Measurements from ENCODE around the gene SH3BP4. TPM values are rescaled to one million over a fixed set of nuclear protein-coding genes. Genes with fewer than 3 reads are reported as not detected.

Gene SH3BP4
- total RNA-seq, 1 experiment from 2014 or later = 28.2 TPM

DNA sequence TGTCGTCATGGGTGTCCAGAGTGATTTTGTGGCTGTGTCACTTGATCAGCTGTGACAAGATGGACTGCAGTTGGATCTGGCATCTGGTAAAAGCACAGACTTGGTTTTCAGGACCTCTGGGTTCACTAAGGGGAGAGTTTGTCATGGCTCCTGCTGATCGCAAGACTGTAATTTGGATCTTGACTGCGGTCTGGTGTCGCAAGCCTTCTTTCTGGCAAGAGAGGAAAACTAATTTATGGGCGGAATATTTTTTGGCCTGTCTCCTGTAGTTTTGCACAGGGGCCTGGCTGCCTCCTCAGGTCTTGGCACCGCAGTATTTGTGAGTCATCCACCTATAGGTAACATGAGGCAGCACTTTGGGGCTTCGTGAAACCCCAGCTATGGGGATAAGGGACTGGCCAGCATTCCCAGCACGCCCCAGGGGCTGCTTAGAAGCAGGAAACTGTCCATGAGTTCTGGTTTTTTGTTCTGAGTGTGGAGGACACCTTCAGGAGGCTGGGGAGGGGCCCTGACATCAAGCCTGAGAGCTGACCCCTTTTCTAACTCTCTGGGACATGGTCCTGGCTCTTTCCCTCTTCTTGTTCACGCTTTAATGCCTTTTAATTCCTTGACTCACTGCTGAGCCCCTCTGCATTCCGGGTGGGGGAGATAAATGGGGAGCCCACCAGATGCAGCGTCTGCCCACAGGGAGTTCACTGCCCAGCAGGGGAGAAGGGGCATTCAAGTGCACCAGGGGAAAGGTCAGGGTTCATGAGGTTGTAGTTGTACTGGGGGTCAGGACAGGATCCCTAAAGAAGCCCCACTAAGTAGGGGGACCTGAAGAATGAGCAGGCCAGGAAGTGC, 12.2 kb downstream of the SH3BP4 start:
- DNase-seq (ENCODE audit: extremely low read depth, low read depth) = no peak

DNA sequence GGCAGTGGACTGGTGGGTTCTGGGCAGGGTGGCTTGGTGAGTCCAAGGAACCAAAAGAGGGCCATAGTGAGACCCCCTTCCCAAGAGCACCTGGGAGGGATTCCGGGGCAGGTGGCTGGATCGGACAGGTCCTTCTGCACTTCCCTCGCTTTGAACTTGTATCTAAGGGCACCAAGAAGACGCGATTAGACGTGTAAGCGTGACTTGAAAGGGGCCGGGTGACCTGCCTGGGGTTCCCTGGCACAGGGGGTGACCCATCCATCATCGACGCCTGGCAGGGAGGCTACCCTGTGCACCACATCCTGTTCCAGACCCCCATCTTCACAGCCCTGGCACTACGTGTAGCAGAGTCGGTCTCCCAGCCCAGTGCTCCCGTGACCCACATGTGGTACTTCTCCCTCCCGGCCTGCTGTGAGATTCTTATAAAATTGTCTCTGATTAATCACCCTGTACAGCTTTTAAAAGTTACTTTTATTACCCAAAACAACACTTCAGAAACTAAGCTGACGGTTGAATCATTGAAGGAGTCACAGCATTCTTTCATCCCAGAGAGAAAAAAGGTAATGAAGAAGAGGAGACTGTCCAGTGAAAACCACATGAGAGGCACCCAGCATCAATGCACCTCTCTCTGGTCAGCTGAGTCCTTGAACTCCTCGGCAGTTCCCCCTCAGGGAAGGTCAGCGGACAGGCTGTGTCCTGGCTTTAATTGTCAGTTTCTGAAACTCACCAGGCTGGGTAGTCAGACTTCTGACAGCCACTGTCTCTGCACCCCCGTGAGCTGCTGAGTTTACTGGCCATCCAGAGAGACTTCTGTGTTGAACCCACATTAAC, 13.0 kb downstream of the SH3BP4 start:
- DNase-seq (ENCODE audit: extremely low read depth, low read depth) = no peak

GRCh38 chr2:234966340-234966739, 14.5 kb downstream of the SH3BP4 start:
- no peak for DNase-seq (ENCODE audit: extremely low read depth, low read depth)

GRCh38 chr2:234967201-234967869, 15.5 kb downstream of the SH3BP4 start:
- no peak for DNase-seq (ENCODE audit: extremely low read depth, low read depth)

DNA sequence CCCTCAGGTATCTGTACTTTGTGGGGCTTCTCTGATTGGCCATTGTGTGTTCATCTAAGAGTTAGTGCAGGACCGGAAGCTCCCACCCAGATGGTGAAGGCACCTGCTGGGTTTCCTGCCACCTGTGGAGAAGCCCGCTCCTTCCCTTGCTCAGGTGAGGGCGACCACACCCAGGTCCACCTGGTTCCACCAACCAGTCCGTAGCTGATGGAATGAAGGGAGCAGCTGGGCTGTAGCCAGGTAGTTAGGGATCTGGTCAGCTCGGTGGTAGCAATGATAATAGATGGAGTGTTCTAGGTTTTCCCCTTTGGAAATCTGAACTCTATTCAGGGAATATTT, 16.0 kb downstream of the SH3BP4 start:
- DNase-seq (ENCODE audit: extremely low read depth, low read depth) = no peak

DNA sequence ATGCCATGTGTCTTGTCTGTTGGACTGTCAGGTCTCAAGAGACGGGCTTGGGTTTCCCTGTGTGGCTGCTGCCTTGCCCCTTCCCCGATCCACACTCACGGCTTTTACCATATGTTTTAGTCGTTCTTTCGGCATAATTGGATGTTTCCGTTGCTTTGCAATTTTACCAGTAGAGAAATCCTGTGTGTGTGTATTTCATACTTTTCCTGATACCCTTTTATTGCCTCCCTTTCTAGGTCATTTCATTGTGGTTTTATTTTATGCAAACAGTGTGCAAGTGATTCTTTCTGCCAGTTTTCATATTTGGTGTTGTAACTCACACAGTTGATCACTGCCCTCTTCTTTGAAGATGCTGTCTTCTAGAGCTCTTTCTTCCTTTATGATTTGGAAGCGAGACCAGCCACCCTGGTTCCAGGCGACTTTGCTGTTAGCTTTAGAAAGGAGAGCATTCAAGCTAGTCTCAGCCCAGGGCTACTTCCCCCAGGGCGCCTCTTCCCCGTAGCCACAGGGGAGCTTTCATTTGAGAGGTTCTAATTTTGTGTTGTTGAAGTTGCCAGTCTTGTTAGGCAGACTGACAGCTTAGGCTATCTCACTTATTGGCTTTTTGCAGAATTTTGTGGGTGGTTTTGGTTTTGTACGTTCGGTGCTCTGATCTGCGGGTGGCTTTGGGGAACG, 17.0 kb downstream of the SH3BP4 start:
- no peak for DNase-seq (ENCODE audit: extremely low read depth, low read depth)

- no peak for DNase-seq (ENCODE audit: extremely low read depth, low read depth)
These were observed 17.7 kb downstream of the SH3BP4 start for GRCh38 chr2:234969306-234970098.

- no peak for DNase-seq (ENCODE audit: extremely low read depth, low read depth)
These were observed 18.3 kb downstream of the SH3BP4 start for GRCh38 chr2:234970099-234970440.

DNA sequence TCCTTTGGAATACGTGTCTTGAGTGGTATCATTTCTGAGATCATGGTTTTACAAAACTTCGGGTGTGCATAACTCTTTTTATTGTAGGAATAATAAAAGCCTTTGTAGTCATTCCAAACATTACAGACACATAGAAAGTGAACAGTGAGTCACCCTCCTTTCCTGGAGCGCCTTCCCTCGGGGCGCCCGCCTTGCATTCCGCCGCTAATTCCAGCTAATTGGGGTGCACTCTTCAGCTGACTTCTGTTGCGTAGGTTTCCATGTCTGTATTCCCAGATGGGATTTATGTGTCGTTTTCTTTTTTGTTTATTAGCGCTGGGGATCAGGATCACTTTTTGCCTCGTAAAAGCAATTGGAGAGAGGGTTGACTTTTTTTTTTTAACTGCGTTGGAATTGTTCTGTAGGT, 18.7 kb downstream of the SH3BP4 start:
- DNase-seq (ENCODE audit: extremely low read depth, low read depth) = peak; percentile 22

DNA sequence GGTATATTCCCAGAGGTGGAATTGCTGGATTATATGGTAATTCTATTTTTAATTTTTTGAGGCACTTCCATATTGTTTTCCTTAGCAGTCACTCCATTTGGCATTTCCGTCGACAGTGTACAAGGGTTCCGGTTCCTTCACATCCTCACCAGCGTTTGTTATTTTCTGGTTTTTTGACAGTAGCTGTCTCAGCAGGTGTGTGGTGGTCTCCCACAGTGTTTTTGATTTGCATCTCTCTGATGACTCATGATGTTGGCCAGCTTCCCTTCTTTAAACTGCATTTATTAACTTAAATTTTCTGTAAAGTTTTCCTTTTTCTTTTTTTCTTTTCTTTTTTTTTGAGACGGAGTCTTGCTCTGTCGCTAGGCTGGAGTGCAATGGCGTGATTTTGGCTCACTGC, 19.7 kb downstream of the SH3BP4 start:
- no peak for DNase-seq (ENCODE audit: extremely low read depth, low read depth)

DNA sequence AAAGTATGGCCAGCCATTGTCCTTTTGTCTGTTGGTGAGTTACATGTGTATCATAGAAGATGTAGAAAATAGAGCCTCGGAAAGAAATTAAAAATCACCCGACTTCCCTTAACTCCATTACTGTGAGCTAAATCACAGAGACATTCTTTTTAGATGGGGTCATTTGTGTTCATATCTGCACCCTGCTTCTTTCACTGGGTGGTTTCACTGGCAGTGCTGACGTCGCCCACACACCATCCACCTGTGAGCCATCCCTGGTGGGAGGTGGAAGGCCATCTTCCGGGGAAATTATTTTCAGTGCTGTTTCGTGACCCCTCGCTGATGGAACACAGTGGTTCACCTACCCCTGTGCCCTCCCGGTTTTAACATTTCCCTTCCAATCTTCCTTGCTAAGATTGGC, 21.2 kb downstream of the SH3BP4 start:
- DNase-seq (ENCODE audit: extremely low read depth, low read depth) = no peak

GRCh38 chr2:234974501-234975385, 22.9 kb downstream of the SH3BP4 start:
- no peak for DNase-seq (ENCODE audit: extremely low read depth, low read depth)

- no peak for DNase-seq (ENCODE audit: extremely low read depth, low read depth)
These were observed 23.8 kb downstream of the SH3BP4 start for GRCh38 chr2:234975611-234976010.

- DNase-seq (ENCODE audit: extremely low read depth, low read depth) = no peak
These were observed 24.8 kb downstream of the SH3BP4 start for GRCh38 chr2:234976479-234977227.

DNA sequence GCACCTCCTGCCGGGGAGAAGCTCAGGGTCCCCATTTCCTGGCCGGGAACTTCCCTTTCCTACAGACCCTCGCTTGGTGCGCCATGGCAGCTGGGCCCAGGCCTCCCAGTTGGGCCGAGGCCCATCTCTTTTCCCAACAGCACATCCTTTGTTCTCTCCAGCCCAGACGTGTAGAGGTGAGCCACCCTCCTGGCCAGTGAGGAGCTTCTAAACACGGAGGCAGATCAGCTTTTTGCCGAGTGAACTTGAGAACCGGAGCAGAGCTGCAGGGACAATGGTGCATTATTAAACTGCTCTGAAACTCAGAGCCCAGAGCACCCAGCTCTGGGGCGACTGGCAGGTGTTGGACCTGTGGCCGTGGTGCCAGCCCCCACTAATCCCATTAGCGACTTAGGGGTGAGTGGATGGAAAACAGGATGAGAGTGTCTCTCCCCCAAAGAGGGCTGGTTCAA, 25.4 kb downstream of the SH3BP4 start:
- DNase-seq (ENCODE audit: extremely low read depth, low read depth) = no peak

GRCh38 chr2:234978466-234979203, 26.8 kb downstream of the SH3BP4 start:
- no peak for DNase-seq (ENCODE audit: extremely low read depth, low read depth)

All from NCI-H460 (cell line).